Type B pancreatic cell (in vitro differentiated cells): Measurements from ENCODE around the gene UBB. TPM values are rescaled to one million over a fixed set of nuclear protein-coding genes. Genes with fewer than 3 reads are reported as not detected.

Experiments
- DNase-seq: peaks from one replicate; pipeline ENCODE4 v3.0.0; 2021; ENCODE audit warnings: mixed read lengths; ENCODE audit not compliant: unreplicated experiment; ENCODE audit errors: extremely low spot score
- H3K27ac Mint-ChIP-seq: 2 replicates; pipeline ENCODE4 v1.8.0; 2021; ENCODE audit warnings: mild to moderate bottlenecking, mixed read lengths
- H3K27me3 Mint-ChIP-seq: 2 replicates; pipeline ENCODE4 v1.8.0; 2021; ENCODE audit warnings: mixed read lengths
- H3K36me3 Mint-ChIP-seq: 2 replicates; pipeline ENCODE4 v1.8.0; 2021; ENCODE audit warnings: mixed read lengths
- H3K4me1 Mint-ChIP-seq: one replicate; pipeline ENCODE4 v1.8.0; 2021; ENCODE audit warnings: mixed read lengths; ENCODE audit not compliant: unreplicated experiment
- H3K4me3 Mint-ChIP-seq: 2 replicates; pipeline ENCODE4 v1.8.0; 2021; ENCODE audit warnings: mild to moderate bottlenecking, mixed read lengths
- H3K9me3 Mint-ChIP-seq: 2 replicates; pipeline ENCODE4 v1.8.0; 2021; ENCODE audit warnings: mixed read lengths
- CTCF ChIP-seq: fragments of 200-600 bp; sonication (generic); conservative IDR thresholded peaks from 2 replicates; pipeline ENCODE4 v1.5.0; 2021; ENCODE audit warnings: antibody characterized with exemption, mild to moderate bottlenecking
- long read RNA-seq: library from polyadenylated mRNA; unstranded; transcript quantifications from one replicate; pipeline ENCODE4 v2.0.0, GENCODE V29; 2020
- total RNA-seq: library from RNA; stranded (reverse); gene quantifications from 2 replicates; pipeline ENCODE4 v1.2.1, GENCODE V29; 2021; ENCODE audit warnings: low replicate concordance

The UBB gene
- 1,306 and 1,802 TPM in 2 replicates for total RNA-seq
- long read RNA-seq, transcript UBB-201 (2 exons, 1,225 nt) = major isoform, 800 of 824 reads
- long read RNA-seq, partial matches to known transcripts = 13 of 824 reads
- long read RNA-seq, other reads (novel, unspliced or antisense) = 8 of 824 reads

- DNase-seq = peak; percentile 96
- Mint-ChIP-seq H3K27ac (peak within 1 kb of the TSS; percentile 100), H3K4me3 (peak within 1 kb of the TSS; percentile 89), H3K9me3 (no peaks in the 10 kb centered on the region), H3K4me1 (peaks cover 30% of the 10 kb centered on the region), H3K36me3 (peaks cover 39% of the 10 kb centered on the region), H3K27me3 (peaks cover 4% of the 10 kb centered on the region)
- peak; percentile 29 for TF ChIP-seq CTCF
Observed at GRCh38 chr17:16380640-16381495, at the start of gene UBB. Gene UBB (plus strand): TSS chr17:16381091. CDS start chr17:16381908, 817 bp downstream.

- DNase-seq = no peak
- H3K27ac Mint-ChIP-seq = no peak overlapping the region
- no peak overlapping the region for H3K4me3 Mint-ChIP-seq
- TF ChIP-seq CTCF = no peak
- H3K27me3 Mint-ChIP-seq = no peaks in the 10 kb centered on the region
- H3K4me1 Mint-ChIP-seq = no peaks in the 10 kb centered on the region
- H3K36me3 Mint-ChIP-seq = peaks cover 12% of the 10 kb centered on the region
- H3K9me3 Mint-ChIP-seq = no peaks in the 10 kb centered on the region
Observed at GRCh38 chr17:16338391-16338790, 42.5 kb upstream of the UBB start.

GRCh38 chr17:16339402-16339801 is 41.5 kb upstream of the UBB start:
- DNase-seq = no peak
- no peaks in the 10 kb centered on the region for H3K27me3 Mint-ChIP-seq
- H3K36me3 Mint-ChIP-seq = peaks cover 12% of the 10 kb centered on the region

GRCh38 chr17:16339959-16340358 is 40.9 kb upstream of the UBB start:
- no peaks in the 10 kb centered on the region for H3K27me3 Mint-ChIP-seq
- TF ChIP-seq CTCF = no peak
- no peaks in the 10 kb centered on the region for H3K9me3 Mint-ChIP-seq
- no peaks in the 10 kb centered on the region for H3K4me1 Mint-ChIP-seq
- no peak for DNase-seq
- H3K4me3 Mint-ChIP-seq = no peak overlapping the region
- H3K27ac Mint-ChIP-seq = no peak overlapping the region
- H3K36me3 Mint-ChIP-seq = peaks cover 12% of the 10 kb centered on the region

More at GRCh38 chr17:16339402-16339801, 41.5 kb upstream of the UBB start:
- no peak overlapping the region for H3K4me3 Mint-ChIP-seq
- H3K4me1 Mint-ChIP-seq = no peaks in the 10 kb centered on the region
- TF ChIP-seq CTCF = no peak
- no peaks in the 10 kb centered on the region for H3K9me3 Mint-ChIP-seq
- no peak overlapping the region for H3K27ac Mint-ChIP-seq

GRCh38 chr17:16342979-16343378 is 37.9 kb upstream of the UBB start:
- no peak for TF ChIP-seq CTCF
- Mint-ChIP-seq H3K27ac (no peak overlapping the region), H3K4me1 (no peaks in the 10 kb centered on the region), H3K9me3 (no peaks in the 10 kb centered on the region), H3K27me3 (no peaks in the 10 kb centered on the region), H3K36me3 (peaks cover 22% of the 10 kb centered on the region), H3K4me3 (no peak overlapping the region)
- DNase-seq = no peak
